KMS-11 (cell line): ENCODE data around the gene PDLIM1.
"Not testable (repeated sequence)": the region's sequence is repeated elsewhere in the genome, so short reads cannot be mapped to it uniquely, and the experiment has no call there.

Experiments
- H2AFZ ChIP-seq: fragments of 200-600 bp; sonication (generic); 2 replicates; pipeline ENCODE4 v1.6.1; 2016; ENCODE audit warnings: antibody characterized with exemption, mixed run types, low read depth
- H3K27ac ChIP-seq: fragments of 200-600 bp; sonication (generic); 2 replicates; pipeline ENCODE4 v1.6.1; 2016; ENCODE audit warnings: mild to moderate bottlenecking, mixed run types
- H3K27me3 ChIP-seq: fragments of 200-600 bp; sonication (generic); 2 replicates; pipeline ENCODE4 v1.6.1; 2017; ENCODE audit warnings: mild to moderate bottlenecking, low read depth, mixed run types, moderate library complexity; ENCODE audit not compliant: insufficient read depth
- H3K36me3 ChIP-seq: fragments of 200-600 bp; sonication (generic); 2 replicates; pipeline ENCODE4 v1.6.1; 2017; ENCODE audit warnings: mild to moderate bottlenecking, mixed run types; ENCODE audit not compliant: insufficient read depth
- H3K4me1 ChIP-seq: fragments of 200-600 bp; sonication (generic); 2 replicates; pipeline ENCODE4 v1.6.1; 2016; ENCODE audit warnings: mild to moderate bottlenecking, low read depth, mixed run types; ENCODE audit not compliant: poor library complexity, severe bottlenecking
- H3K4me2 ChIP-seq: fragments of 200-600 bp; sonication (generic); 2 replicates; pipeline ENCODE4 v1.7.0; 2016; ENCODE audit warnings: mild to moderate bottlenecking, mixed run types
- H3K4me3 ChIP-seq: fragments of 200-600 bp; sonication (generic); IDR thresholded peaks from 2 replicates; pipeline ENCODE4 v1.6.1; 2017; ENCODE audit warnings: low read depth, low read length, mixed read lengths; ENCODE audit not compliant: insufficient read depth
- H3K79me2 ChIP-seq: fragments of 200-600 bp; sonication (generic); 2 replicates; pipeline ENCODE4 v1.6.1; 2016; ENCODE audit warnings: low read depth, mixed run types; ENCODE audit not compliant: insufficient read depth
- H3K9ac ChIP-seq: fragments of 200-600 bp; sonication (generic); 2 replicates; pipeline ENCODE4 v1.6.1; 2016; ENCODE audit warnings: mild to moderate bottlenecking, mixed run types
- H4K20me1 ChIP-seq: fragments of 200-600 bp; sonication (generic); 2 replicates; pipeline ENCODE4 v1.6.1; 2016; ENCODE audit warnings: mild to moderate bottlenecking, mixed run types; ENCODE audit not compliant: insufficient read depth
- TF ChIP-seq, protein P1 (sequence below): fragments of 200-600 bp; sonication (generic); conservative IDR thresholded peaks from 2 replicates; pipeline ENCODE4 v1.6.1; 2017; ENCODE audit warnings: low read depth, mild to moderate bottlenecking, antibody characterized with exemption, low read length, moderate library complexity, mixed read lengths

PDLIM1 gene

DNA sequence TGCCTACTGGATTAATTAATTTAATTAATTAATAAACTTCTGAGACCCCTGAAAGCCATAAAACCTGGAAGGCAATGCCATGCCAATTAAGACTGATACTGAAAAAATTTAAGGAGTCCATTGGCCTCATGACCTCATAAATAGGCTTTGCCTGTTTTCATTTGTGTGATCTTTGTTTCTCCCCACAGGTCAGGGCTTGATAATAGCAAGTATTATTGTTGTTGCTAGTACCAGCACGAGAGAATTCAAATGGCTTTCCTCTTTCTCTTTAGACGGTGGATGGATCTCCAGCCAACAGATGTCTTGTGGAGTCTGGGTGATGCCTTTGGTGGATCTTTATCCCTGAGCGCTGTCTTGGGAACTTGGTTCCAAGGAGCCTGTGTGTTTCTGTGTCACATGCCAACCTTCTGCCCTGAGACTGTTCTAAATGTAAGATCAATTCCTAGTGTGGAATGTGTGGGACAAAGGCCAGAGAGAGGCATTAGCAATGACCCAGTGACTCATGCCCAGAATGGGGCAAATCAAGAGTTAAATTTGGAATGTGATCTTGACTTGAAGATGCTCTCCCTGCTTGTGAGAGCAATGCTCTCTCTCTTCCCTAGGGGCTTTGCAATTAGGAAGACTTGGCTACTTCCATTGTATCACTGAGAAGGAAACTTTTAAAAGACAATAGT, 79.1 kb downstream of the PDLIM1 start:
- no peaks in the 10 kb centered on the region for H3K79me2 ChIP-seq
- H3K4me1 ChIP-seq = no peaks in the 10 kb centered on the region
- no peak overlapping the region for H3K27ac ChIP-seq
- H3K4me3 ChIP-seq = no peak overlapping the region
- no peaks in the 10 kb centered on the region for H3K36me3 ChIP-seq
- TF ChIP-seq, protein P1, sequence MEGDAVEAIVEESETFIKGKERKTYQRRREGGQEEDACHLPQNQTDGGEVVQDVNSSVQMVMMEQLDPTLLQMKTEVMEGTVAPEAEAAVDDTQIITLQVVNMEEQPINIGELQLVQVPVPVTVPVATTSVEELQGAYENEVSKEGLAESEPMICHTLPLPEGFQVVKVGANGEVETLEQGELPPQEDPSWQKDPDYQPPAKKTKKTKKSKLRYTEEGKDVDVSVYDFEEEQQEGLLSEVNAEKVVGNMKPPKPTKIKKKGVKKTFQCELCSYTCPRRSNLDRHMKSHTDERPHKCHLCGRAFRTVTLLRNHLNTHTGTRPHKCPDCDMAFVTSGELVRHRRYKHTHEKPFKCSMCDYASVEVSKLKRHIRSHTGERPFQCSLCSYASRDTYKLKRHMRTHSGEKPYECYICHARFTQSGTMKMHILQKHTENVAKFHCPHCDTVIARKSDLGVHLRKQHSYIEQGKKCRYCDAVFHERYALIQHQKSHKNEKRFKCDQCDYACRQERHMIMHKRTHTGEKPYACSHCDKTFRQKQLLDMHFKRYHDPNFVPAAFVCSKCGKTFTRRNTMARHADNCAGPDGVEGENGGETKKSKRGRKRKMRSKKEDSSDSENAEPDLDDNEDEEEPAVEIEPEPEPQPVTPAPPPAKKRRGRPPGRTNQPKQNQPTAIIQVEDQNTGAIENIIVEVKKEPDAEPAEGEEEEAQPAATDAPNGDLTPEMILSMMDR = no peak
- no peak overlapping the region for H2AFZ ChIP-seq
- H3K9ac ChIP-seq = no peak overlapping the region
- no peaks in the 10 kb centered on the region for H4K20me1 ChIP-seq
- no peaks in the 10 kb centered on the region for H3K27me3 ChIP-seq
- no peak overlapping the region for H3K4me2 ChIP-seq

DNA sequence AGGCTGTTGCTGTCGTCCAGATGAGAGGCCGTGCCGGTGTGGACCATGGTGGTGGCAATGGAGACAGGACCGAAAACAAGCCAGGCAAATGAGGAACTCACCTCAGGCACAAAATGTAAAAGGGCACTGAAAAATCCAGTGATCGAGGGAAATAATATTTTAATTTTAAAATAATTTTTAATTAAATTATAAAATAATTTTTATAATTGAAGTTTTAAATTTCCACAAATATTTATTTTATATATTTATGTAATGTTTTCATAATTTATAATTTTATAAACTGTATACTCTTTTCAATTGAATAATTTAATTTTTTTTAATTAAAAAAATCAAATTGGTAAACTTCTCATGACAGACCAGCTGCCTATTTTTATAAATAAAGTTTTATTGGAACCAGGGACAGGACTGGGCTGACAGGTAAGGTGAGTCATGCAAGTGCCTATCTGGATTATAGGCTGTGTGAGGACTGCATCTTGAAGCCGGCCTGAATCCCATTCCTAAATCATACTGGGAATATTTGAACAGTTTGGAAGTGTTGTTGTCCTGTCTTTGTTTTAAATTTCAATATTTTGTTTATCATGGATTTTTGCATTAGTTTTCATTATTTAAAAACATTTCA, 81.2 kb downstream of the PDLIM1 start:
- TF ChIP-seq, protein P1 = no peak
- Histone ChIP-seq H3K4me1 (no peaks in the 10 kb centered on the region), H4K20me1 (no peaks in the 10 kb centered on the region), H3K27me3 (no peaks in the 10 kb centered on the region), H2AFZ (no peak overlapping the region), H3K4me2 (no peak overlapping the region), H3K36me3 (no peaks in the 10 kb centered on the region), H3K9ac (no peak overlapping the region), H3K27ac (no peak overlapping the region), H3K79me2 (no peaks in the 10 kb centered on the region), H3K4me3 (no peak overlapping the region)

DNA sequence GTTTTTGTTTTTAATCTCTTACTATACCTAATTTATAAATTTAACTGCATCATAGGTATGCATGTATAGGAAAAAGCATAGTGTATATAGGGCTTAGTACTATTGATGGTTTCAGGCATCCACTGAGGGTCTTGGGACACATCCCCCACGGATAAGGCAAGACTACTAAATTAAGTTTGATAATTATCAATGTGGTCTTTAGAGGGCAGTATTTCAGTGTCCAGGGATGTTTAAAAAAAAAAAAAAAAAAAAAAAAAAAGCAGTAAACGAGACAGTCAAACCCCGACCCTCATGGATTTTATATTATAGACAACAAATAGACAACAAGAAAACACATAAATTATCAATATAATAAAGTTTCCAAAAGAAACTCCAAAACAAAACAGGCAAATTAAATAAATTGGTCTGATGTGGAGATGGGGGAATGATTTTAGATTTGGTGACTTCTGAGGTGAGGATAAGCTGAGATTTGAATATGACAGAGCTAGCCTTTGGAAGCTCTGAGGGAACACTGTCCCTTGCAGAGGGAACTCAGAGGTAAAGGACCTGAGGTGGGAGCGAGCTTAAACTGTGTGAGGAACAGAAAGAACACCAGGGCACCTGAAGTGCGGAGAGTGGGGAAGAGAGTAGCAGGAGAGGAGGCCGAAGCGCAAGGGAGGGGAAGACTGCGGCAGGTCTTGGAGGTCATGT, 82.0 kb downstream of the PDLIM1 start:
- TF ChIP-seq, protein P1 = peak; percentile 37; the same call in 1 of the 2 replicates
- no peaks in the 10 kb centered on the region for H3K79me2 ChIP-seq
- no peaks in the 10 kb centered on the region for H3K36me3 ChIP-seq
- H3K27ac ChIP-seq = no peak overlapping the region
- H3K27me3 ChIP-seq = no peaks in the 10 kb centered on the region
- no peak overlapping the region for H3K4me3 ChIP-seq
- H3K4me1 ChIP-seq = no peaks in the 10 kb centered on the region
- H3K4me2 ChIP-seq = no peak overlapping the region
- H2AFZ ChIP-seq = no peak overlapping the region
- no peak overlapping the region for H3K9ac ChIP-seq
- H4K20me1 ChIP-seq = no peaks in the 10 kb centered on the region

DNA sequence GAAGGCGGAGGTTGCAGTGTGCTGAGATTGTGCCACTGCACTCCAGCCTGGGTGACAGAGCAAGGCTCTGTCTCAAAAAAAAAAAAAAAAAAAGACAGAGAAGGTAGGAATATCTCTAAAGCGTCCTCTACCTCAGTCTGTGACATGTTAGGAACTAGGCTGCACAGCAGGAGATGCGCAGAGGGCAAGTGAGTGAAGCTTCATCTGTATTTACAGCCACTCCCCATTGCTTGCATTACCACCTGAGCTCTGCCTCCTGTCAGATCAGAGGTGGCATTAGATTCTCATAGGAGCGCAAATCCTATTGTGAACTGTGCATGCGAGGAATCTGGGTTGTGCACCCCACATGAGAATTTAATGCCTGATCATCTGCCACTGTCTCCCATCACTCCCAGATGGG, 87.9 kb downstream of the PDLIM1 start:
- H3K36me3 ChIP-seq, H3K27ac ChIP-seq, H3K79me2 ChIP-seq, H3K4me2 ChIP-seq, H4K20me1 ChIP-seq, H3K4me3 ChIP-seq, H3K4me1 ChIP-seq, H3K9ac ChIP-seq, H2AFZ ChIP-seq, H3K27me3 ChIP-seq: not testable (repeated sequence)

DNA sequence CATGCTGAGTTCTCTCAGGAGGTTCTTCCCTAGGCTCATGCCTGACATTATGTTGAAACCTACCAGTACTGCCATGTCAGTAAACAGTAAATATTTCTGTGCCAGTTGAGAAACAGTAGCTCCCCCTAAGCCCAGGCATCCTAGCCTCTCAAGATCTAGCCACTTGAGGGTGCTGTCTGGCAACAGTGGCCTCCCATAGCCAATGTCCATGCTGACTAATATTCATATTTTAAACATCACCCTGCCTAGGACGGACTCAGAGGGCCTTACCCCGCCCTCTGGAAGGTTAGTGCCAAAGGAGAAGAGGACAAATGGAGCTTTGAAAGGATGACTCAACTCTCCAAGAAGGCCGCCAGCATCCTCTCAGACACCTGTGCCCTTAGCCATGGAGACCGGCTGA, 89.1 kb downstream of the PDLIM1 start:
- Histone ChIP-seq H4K20me1 (no peaks in the 10 kb centered on the region), H3K36me3 (no peaks in the 10 kb centered on the region), H2AFZ (no peak overlapping the region), H3K27ac (no peak overlapping the region), H3K4me2 (no peak overlapping the region), H3K79me2 (no peaks in the 10 kb centered on the region), H3K4me3 (no peak overlapping the region), H3K27me3 (no peaks in the 10 kb centered on the region), H3K4me1 (no peaks in the 10 kb centered on the region), H3K9ac (no peak overlapping the region)
- TF ChIP-seq, protein P1 = no peak
